Large intestine (tissue), 3 donors: ENCODE results near the gene MRPS18A. TPM values are rescaled to one million over a fixed set of nuclear protein-coding genes. Genes with fewer than 3 reads are reported as not detected.
A peak's percentile ranks its signal among the peaks of the same experiment; 100 is the strongest.
"Not testable (repeated sequence)": the region's sequence is repeated elsewhere in the genome, so short reads cannot be mapped to it uniquely, and the experiment has no call there.

Experiments
- DNase-seq, 2 donors: peaks; one replicate each; pipeline versions ENCODE4 v3.0.0 to v3.0.0-alpha.2; 2013
- H3K27ac ChIP-seq: one replicate; pipeline ENCODE4 v1.5.1; 2013; ENCODE audit warnings: low read length
- H3K27me3 ChIP-seq: 2 replicates; pipeline ENCODE4 v1.6.1; 2013; ENCODE audit warnings: low read length; ENCODE audit not compliant: control insufficient read depth, insufficient read depth
- H3K36me3 ChIP-seq: 2 replicates; pipeline ENCODE4 v1.6.1; 2013; ENCODE audit warnings: low read length; ENCODE audit not compliant: control insufficient read depth, insufficient read depth
- H3K4me1 ChIP-seq: one replicate; pipeline ENCODE4 v1.6.1; 2013; ENCODE audit warnings: low read length; ENCODE audit not compliant: control insufficient read depth, insufficient read depth
- H3K4me3 ChIP-seq: one replicate; pipeline ENCODE4 v1.5.1; 2013; ENCODE audit warnings: low read length
- H3K9me3 ChIP-seq: one replicate; pipeline ENCODE4 v1.6.1; 2013; ENCODE audit warnings: mild to moderate bottlenecking, low read depth, low read length, moderate library complexity; ENCODE audit not compliant: control insufficient read depth
- WGBS: methylation state at CpG from one replicate; pipeline ENCODE4 v1.1.5; 2013; ENCODE audit warnings: low lambda C conversion rate; ENCODE audit not compliant: insufficient coverage; 5-methylcytosine and 5-hydroxymethylcytosine counted together
- polyA plus RNA-seq: library from polyadenylated mRNA; unstranded; fragments of 120-200 nt; gene quantifications from one replicate; pipeline ENCODE4 v1.2.1, GENCODE V29; 2013

The MRPS18A gene
- polyA plus RNA-seq, 1 donor = 46.5 TPM

- DNase-seq = peak in 1 of 2 donors; percentile 46
- no peaks in the 10 kb centered on the region for H3K36me3 ChIP-seq
- H3K4me1 ChIP-seq = peaks cover 28% of the 10 kb centered on the region
- peak overlapping the region; percentile 44 for H3K27ac ChIP-seq
- H3K27me3 ChIP-seq = no peaks in the 10 kb centered on the region
- no peak overlapping the region for H3K4me3 ChIP-seq
- no peaks in the 10 kb centered on the region for H3K9me3 ChIP-seq
- WGBS = 44% methylated on average over 3 of the region's 5 CpGs
Observed at GRCh38 chr6:43708860-43709653, 21.5 kb upstream of the MRPS18A start.

- Histone ChIP-seq H3K9me3 (no peaks in the 10 kb centered on the region), H3K27me3 (no peaks in the 10 kb centered on the region), H3K36me3 (no peaks in the 10 kb centered on the region), H3K4me1 (peaks cover 41% of the 10 kb centered on the region), H3K27ac (no peak overlapping the region), H3K4me3 (no peak overlapping the region)
- WGBS = no CpG with 5 or more reads among the region's 1 CpG
- DNase-seq = no peak
Observed at GRCh38 chr6:43707767-43708166, 20.2 kb upstream of the MRPS18A start.

GRCh38 chr6:43707269-43707668 lies 19.7 kb upstream of the MRPS18A start:
- Histone ChIP-seq H3K27ac (no peak overlapping the region), H3K27me3 (no peaks in the 10 kb centered on the region), H3K4me3 (no peak overlapping the region), H3K9me3 (no peaks in the 10 kb centered on the region), H3K36me3 (no peaks in the 10 kb centered on the region), H3K4me1 (peaks cover 46% of the 10 kb centered on the region)
- DNase-seq = no peak
- no CpG with 5 or more reads among the region's 7 CpGs for WGBS

GRCh38 chr6:43706788-43707187 lies 19.2 kb upstream of the MRPS18A start:
- peaks cover 50% of the 10 kb centered on the region for H3K4me1 ChIP-seq
- no peaks in the 10 kb centered on the region for H3K9me3 ChIP-seq
- H3K36me3 ChIP-seq = no peaks in the 10 kb centered on the region
- H3K4me3 ChIP-seq = no peak overlapping the region
- peak overlapping the region; percentile 18 for H3K27ac ChIP-seq
- 50% methylated on average over 2 of the region's 8 CpGs for WGBS
- H3K27me3 ChIP-seq = no peaks in the 10 kb centered on the region
- DNase-seq = no peak

GRCh38 chr6:43705996-43706395 lies 18.4 kb upstream of the MRPS18A start:
- WGBS = no CpG with 5 or more reads among the region's 3 CpGs
- Histone ChIP-seq H3K4me1 (peaks cover 50% of the 10 kb centered on the region), H3K36me3 (no peaks in the 10 kb centered on the region), H3K27me3 (no peaks in the 10 kb centered on the region), H3K9me3 (no peaks in the 10 kb centered on the region), H3K27ac (peak overlapping the region; percentile 18), H3K4me3 (no peak overlapping the region)
- peak in 1 of 2 donors; percentile 43 for DNase-seq

- Histone ChIP-seq H3K4me1 (peaks cover 54% of the 10 kb centered on the region), H3K27me3 (no peaks in the 10 kb centered on the region), H3K4me3 (no peak overlapping the region), H3K27ac (peak overlapping the region; percentile 80), H3K9me3 (no peaks in the 10 kb centered on the region), H3K36me3 (no peaks in the 10 kb centered on the region)
- WGBS = no CpG with 5 or more reads among the region's 8 CpGs
- peak in 1 of 2 donors; percentile 78 for DNase-seq
Observed at GRCh38 chr6:43703512-43704429, 16.2 kb upstream of the MRPS18A start.

- Histone ChIP-seq H3K27ac (peak overlapping the region; percentile 80), H3K36me3 (no peaks in the 10 kb centered on the region), H3K27me3 (no peaks in the 10 kb centered on the region), H3K4me3 (no peak overlapping the region), H3K4me1 (peaks cover 55% of the 10 kb centered on the region), H3K9me3 (no peaks in the 10 kb centered on the region)
- no CpG with 5 or more reads among the region's 15 CpGs for WGBS
- peak; percentile 84 to 94 for DNase-seq
Observed at GRCh38 chr6:43702534-43703440, 15.2 kb upstream of the MRPS18A start.

- Histone ChIP-seq H3K27me3 (no peaks in the 10 kb centered on the region), H3K4me3 (no peak overlapping the region), H3K4me1 (peaks cover 52% of the 10 kb centered on the region), H3K36me3 (no peaks in the 10 kb centered on the region), H3K27ac (peak overlapping the region; percentile 80), H3K9me3 (no peaks in the 10 kb centered on the region)
- no CpG with 5 or more reads among the region's 2 CpGs for WGBS
- DNase-seq = no peak
Observed at GRCh38 chr6:43702171-43702533, 14.6 kb upstream of the MRPS18A start.

GRCh38 chr6:43700939-43701560 lies 13.5 kb upstream of the MRPS18A start:
- H3K36me3 ChIP-seq, H3K4me3 ChIP-seq, DNase-seq, H3K9me3 ChIP-seq, H3K27me3 ChIP-seq, H3K27ac ChIP-seq: not testable (repeated sequence)
- H3K4me1 ChIP-seq = peaks cover 51% of the 10 kb centered on the region
- WGBS = 80% methylated on average over 1 of the region's 10 CpGs
